Pons (tissue), 1 donor: Measurements from ENCODE around the gene ADAD2.
A peak's percentile ranks its signal among the peaks of the same experiment; 100 is the strongest.

Experiments
- DNase-seq: peaks from one replicate; pipeline ENCODE4 v3.0.0-alpha.2; 2016; ENCODE audit warnings: low spot score

Gene ADAD2

DNA sequence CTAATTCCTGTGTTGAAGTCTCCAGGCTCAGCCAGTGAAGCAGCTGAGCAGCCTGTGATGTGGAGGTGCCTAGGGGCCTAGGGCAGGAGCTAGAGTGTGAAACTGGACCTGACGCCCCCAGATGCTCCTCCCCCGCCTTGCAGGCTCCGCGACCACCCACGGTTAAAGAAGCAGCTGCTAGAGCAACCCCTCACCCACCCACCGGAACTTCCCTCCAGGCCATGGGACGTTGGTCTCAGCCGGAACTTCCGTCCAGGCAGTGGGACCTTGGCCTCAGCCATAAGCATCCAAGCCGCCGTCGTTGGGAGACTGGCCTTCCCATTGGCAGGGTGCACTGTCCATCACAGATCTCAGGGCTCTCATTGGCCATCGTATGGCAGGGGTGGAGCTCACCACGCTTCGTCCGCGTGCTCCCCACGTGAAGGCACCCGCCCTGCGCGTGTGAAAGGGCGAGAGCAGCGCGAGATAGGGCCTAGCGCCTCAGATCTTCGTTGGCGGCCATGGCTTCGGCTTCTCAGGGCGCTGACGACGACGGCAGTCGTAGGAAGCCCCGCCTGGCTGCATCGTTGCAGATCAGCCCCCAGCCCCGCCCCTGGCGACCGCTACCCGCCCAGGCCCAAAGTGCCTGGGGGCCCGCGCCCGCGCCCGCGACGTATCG lies at the start of gene ADAD2:
Gene ADAD2 (plus strand): TSS at position 427 of the 658 bp plus-strand sequence. CDS start 74 bp downstream, at position 501.
- no peak for DNase-seq

DNA sequence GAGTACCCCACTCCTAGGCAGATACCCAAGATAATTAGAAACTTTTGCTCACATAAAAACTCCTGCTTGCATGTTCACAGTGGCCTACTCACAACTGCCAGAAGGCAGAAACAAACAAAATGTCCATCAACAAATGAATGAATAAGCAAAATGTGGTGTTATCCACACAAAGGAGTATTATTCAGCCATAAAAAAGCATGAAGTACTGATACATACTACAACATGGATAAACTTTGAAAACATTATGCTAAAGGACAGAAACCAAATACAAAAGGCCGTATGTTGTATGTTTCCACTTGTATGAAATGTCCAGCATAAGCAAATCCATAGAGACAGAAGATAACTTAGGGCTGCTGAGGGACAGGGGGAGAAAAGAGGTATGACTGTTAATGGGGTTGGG lies 47.9 kb upstream of the ADAD2 start:
- DNase-seq, result no peak

DNA sequence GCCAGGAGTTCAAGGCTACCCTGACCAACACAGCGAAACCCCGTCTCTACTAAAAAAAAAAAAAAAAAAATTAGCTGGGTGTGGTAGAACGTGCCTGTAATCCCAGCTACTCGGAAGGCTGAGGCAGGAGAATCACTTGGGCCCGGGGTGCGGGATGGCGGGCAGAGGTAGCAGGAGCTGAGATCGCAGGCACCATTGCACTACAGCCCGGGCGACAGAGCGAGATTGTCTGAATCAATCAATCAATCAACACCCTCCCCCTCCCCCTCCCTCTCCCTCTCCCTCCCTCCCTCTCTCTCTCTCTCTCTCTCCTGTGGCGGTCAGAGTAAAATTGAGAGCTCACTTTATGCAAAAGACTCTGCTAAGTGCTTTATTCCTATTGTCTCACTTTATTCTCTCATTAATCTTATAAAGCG lies 47.2 kb upstream of the ADAD2 start:
- DNase-seq, result no peak

DNA sequence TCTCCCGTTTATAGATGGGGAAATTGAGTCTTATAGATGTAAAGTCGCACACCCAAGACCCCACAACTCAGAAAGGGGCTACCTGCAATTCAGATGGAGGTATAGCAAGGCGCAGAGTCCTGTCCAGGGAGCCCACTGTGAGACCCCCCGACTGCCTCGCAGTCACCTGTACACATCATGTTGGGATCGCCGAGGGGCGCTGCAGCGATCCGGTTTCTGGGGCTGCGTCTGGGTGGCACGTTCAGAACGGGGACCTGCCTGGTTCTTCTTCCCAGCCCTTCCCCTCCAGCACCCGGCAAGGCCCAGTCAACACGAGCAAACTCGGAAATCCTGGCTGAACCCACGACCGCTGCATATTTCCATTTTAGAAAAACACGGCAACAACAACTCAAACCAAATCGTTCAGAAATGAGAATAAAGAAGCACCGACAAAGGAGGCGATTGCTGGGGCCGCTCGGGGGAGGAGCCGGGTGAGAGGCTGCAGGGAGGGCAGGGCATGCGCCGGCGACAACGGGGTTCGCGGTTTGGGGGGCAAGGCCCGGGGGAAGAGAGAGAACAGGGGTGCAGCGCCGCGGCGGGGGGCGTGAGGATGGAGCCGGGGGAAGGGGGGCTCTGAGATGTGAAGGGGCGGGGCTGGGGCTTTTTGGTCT lies 46.6 kb upstream of the ADAD2 start:
- no peak for DNase-seq

DNA sequence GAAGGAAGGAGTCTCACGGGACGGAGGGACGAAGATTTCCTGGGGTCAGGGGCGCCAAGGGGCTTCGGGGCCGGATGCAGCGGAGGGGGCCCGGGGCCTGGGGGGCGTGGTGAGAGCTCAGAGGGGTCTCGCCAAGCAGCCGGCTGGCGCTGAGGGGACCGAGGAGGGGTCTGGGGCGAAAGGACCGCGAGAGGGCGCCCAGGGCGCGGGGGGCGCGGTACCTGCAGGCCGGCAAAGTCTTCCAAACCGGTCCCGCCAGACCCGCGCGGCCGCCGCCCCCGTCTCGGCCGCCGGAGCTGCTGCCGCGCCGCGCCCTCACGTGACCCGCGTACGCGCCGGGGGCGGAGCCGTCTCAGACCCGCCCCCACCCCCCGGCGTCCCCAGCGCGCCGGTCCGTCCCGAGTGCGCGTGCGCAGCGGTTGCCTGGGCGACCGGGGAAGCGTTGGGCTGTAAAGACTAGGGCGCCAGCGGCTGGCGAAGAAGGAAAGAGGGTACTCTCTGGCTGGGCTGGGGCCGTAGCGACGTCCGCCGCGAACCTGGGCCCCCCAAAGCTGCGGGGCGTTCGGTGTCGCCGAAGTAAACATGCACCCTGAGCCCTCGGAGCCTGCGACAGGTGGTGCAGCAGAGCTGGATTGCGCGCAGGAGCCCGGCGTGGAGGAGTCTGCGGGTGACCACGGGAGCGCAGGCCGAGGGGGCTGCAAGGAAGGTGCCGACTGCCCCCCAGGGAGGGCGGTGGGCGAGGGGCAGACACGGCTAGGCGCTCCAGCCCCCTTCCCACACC lies 45.9 kb upstream of the ADAD2 start, which contains the start of the genes DNAAF1 and HSDL1:
Gene DNAAF1 (plus strand): TSS at position 450 of the 781 bp plus-strand sequence. CDS start 133 bp downstream, at position 583.
Gene HSDL1 (minus strand): TSS at position 319 of the 781 bp plus-strand sequence. CDS start 13,856 bp downstream, outside the sequence.
- DNase-seq, result peak; percentile 84

DNA sequence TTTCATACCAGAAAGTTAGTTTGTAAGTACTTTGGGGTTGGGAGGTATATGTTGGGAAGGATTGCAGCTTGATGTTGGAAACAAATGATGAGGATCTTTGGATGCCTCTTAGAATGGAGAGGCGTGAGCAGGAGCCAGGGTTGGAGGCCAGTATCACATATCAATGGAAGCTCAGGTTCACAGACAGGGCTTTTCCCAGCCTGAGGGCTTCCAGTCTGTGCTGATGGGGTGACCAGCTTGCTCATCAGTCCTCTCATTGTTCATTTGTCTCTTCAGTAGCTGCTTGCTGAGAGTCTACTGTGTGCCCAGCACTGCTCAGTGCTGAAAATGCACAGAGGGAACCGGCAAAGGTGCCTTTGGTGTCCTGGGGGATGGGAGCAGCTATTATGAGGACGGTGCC lies 40.0 kb upstream of the ADAD2 start:
- DNase-seq, result no peak

DNA sequence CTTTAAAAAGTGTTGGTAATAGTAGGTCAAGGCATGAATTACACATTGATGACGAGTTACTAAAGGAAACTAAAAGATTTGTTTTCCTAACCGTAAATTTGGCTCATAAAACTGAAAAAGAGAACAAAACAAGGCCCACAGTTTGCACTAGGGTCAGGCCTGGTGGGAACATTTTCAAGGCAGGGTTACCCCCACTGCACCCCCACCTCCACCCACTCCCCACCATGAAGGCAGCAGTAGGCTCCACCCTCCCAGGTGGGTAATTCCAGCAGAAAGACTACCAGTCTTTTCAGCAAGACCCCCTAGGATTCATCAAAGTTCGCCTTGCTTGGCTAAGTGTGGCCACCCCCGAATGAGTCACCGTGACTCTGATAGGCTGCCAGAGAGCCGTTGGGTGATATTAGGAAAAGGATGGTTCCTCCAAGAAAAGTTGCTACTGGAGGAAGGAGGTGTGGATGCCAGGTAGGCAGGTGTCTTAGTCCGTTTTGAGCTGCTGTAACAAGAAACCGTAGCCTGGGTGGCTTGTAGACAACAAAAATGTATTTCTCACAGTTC lies 37.2 kb upstream of the ADAD2 start:
- no peak for DNase-seq

DNA sequence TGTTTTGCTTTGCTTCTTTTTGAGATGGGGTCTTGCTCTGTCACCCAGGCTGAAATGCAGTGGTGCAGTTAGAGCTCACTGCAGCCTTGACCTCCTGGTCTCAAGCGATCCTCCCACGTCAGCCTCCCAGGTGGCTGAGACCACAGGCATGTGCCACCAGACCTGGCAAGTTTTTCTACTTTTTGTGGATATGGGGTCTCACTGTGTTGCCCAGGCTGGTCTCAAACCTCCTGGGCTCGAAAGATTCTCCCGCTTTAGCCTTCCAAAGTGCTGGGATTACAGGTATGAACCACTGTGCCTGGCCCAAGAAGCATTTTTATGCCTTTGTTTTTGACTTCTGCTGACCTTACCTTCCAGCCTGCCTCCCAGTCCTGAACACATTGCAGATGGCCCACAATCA lies 35.7 kb upstream of the ADAD2 start:
- DNase-seq, result no peak

DNA sequence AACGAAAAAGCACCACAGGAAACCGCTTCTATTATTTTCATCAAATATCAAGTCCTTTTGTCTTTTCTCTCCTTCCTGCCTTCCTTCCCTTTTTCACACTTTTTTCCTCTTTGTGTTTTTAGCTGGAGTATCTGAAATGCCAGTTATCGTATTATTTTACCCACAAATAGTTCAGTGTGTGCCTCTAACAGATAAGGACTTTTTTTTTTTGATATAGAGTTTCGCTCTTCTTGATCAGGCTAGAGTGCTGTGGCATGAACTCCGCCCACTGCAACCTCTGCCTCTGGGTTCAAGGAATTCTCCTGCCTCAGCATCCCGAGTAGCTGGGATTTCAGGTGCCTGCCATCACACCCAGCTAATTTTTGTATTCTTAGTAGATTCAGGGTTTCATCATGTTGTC lies 35.2 kb upstream of the ADAD2 start:
- DNase-seq, result no peak

DNA sequence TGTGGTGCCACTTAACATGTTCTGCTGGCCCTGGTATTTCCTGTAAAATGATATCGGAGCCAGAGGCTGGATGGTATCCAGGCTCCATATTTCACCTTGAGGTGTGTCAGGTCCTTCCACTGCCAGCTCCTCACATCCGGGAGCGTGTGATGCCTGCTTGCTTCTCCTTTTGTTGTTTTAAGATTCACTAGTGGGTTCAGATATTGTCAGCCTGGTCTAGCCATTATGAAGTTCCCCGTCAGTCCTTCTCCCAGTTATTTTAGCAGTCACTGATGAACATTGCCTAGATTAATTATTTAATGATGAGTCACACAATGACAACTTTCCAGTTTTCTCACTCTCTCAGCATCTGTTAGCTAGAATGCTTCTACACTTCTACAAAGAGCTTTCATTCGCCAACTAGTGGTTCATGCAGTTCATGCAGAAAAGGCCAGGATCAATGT lies 34.6 kb upstream of the ADAD2 start:
- no peak for DNase-seq

DNA sequence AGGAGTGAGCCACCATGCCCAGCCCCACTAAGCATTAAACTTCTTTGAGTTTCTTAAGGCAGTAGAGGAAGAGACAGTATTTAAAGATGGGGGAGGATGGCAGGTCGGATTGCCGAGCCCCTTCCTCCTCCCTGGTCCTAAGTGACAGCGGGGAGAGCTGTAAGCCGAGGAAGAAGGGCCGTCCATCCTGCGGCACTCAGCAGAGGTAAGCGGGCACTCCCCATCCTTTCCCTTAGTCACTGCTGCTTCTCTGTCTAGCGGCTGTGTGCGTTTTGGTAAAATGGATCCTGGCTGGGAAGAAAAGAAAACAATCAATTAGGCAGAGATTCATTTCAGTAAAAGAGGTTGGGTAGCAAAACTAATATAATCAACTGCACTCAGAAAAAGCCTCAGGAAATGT lies 31.9 kb upstream of the ADAD2 start:
- no peak for DNase-seq

DNA sequence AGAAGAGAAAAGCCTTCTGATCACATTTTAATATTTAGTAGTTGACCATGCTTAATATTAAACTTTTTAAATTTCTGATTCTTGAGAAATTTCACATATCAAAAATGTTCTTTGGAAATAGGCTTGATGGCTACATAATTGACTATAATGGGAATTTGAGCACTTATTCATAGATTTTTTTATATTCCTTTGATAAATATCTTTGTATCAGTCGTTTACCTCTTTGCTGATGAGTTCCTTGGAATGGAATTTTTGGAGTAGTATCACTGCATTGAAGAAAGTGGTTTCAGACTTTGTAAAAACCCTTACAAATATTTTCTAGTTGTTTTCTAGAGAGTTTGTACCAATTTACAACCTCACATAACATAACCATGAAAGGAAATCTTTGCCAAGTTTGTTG lies 31.2 kb upstream of the ADAD2 start:
- DNase-seq, result no peak

DNA sequence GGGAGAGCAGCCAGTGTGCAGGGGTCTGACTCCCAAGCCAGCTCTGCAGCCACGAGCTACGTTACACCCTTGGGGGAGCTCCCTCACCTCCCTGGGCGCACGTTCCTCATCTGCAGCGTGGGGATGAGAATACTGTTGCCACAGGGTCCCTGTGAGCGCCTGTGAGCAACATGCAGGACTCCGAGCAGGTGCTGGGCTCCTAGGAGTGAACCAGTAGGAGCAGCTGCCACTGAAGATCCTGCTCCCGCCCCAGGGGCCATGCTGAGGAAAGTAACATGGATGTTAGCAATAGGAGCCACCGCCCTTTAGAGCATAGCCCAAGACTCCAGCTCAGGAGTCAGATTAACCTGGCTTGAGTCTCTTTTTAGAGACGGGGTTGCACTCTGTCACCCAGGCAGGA lies 29.9 kb upstream of the ADAD2 start:
- DNase-seq, result no peak

DNA sequence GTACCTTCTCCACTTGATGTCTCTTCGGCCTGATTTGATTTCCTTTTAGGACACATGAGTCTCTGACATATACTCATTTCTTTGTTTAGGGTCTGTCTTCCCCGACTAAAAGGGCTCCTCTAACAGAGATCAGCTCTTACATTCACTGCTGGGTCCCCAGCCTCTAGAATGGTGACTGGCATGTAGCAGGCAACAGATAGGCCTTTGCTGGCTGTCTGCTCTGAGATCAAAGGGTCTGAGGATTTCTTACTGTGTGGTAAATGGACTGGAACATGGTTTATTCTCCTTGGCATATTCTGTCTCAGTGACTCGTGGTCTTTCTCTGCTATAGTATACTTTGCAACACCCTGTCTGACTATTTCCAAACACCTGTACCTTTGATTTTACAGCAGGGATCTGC lies 29.2 kb upstream of the ADAD2 start:
- no peak for DNase-seq

DNA sequence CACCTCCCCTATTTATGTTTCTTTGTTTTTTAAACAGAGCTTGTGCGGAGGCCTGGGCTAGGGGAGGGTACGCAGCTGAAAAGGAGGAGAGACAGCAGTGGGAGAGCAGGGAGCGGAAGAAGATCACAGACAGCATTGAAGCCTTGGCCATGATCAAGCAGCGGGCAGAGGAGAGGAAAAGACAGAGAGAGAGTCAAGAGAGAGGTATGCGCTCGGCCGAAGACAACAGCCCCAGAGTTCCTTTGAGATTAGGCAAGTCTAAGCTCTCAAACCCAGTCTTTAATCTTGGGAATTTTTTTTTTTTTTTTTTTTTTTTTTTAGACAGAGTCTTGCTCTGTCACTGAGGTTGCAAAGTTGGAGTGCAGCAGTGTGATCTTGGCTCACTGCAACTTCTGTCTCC lies 25.2 kb upstream of the ADAD2 start:
- DNase-seq, result no peak

DNA sequence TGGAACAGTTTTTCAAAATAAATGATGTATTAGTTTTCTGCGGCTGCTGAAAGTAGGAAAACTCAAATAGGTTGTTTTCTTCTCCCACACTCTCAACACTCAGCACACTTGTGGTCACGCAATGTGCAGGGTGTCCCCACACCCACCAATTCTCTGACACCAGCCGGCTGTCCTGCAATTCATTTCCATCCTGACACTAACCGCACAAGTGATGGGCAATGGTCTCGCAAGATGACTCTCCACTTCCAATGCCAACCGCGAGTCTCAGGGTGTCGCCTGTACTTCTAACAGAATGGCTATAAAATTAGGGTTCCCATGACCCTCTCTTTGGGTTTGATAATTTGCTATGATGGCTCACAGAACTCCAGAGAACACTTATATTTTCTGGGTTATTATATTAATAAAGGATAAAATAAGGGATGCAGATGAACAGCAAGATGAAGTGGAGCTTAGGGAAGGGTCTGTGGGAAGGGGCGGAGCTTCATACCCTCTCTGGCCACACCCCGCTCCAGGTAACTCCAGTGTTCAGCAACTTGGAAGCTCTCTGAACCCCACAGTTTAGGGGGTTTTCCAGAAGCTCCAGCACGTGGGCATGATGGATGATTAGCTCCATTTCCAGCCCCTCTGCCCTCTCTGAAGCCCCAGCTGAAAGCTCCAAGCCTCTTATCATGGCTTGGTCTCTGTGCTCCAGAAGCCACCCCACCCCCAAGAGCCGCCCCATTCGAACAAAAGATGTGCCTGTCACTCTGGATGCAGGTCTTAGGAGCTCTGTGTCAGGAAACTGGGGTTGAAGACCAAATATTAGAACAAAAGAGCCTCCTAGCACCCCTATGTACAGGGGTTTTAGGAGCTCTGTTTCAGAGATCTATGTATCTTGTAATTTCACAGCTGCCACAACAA lies 23.9 kb upstream of the ADAD2 start:
- no peak for DNase-seq

DNA sequence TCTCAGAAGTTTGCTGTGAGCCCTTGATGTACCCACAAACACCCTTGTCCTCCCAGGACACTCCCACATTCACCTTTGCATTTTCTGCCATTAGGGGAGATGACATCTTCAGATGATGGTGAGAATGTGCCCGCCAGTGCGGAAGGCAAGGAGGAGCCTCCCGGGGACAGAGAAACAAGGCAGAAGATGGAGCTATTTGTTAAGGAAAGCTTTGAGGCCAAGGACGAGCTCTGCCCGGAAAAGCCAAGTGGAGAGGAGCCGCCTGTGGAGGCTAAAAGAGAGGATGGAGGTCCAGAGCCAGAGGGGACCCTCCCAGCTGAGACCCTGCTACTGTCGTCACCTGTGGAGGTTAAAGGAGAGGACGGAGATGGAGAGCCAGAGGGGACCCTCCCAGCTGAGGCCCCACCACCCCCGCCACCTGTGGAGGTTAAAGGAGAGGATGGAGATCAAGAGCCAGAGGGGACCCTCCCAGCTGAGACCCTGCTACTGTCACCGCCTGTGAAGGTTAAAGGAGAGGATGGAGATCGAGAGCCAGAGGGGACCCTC lies 21.1 kb upstream of the ADAD2 start:
- DNase-seq, result no peak

DNA sequence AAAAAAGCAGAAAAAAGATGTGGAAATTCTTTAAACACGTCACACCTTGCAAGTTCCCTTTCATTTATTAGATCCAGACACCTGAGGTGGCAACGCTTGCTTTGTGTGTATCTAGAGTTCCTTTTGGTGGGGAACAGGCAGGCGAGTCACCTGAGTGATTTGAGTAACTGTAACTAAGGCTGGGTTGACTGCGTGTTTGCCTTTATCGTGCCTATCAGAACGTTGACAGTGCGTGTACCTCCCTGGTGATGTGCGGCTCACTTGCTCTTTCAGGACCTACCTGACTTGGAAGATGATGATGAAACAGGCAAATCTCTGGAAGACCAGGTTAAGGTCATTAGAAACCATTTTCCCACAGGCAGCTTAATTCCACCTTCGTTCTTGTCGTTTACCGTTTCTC lies 16.6 kb upstream of the ADAD2 start:
- DNase-seq, result no peak

DNA sequence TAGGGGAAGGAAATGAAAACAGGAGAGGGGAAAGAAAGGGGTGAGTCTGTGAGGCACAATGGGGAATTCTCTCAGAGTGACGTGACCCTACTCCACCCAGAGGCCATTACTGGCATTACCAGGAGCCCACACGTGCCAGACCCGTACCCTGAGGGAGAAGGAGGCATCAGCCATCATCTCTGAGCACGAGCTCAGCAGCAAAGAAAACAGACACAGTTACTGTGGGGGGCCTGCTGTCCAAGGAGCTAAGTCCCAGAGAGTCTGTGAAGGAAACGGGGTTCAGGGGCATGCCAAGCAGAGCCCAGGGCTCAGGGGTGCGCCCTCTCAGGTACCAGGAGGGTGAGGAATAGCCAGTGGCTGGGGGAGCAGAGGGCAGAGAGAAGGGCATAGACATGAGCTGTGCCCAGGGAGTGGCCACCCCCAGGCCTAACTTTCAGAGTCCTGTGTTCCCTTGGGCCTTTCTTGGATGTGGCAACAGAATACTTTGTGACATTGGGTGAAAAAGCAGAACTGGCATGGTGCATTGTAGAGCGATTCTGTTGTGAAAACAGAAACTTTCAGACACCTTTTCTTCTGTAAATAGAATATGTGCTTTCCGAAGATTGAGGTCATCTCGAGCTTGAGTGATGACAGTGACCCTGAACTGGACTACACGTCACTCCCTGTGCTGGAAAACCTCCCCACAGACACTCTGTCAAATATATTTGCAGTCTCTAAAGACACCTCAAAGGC lies 15.4 kb upstream of the ADAD2 start:
- peak; percentile 32 for DNase-seq
